Stimulated activated CD8-positive, alpha-beta memory T cell treated with anti-CD3 and anti-CD28 coated beads, Interleukin-15, amount 100 ng/mL, for 24 hours (primary cell): ENCODE measurements around the gene TAAR5.
"Not testable (repeated sequence)": the region's sequence is repeated elsewhere in the genome, so short reads cannot be mapped to it uniquely, and the experiment has no call there.

Experiments used
- DNase-seq: peaks from one replicate; pipeline ENCODE4 v3.0.0-alpha.2; 2020; ENCODE audit warnings: low read depth

TAAR5 gene

GRCh38 chr6:132589454-132589853 lies at the start of gene TAAR5:
TSS of gene TAAR5 (minus strand) at chr6:132589741. CDS start at chr6:132589686, 55 bp downstream.
- no peak for DNase-seq

GRCh38 chr6:132637135-132637534 lies 47.6 kb upstream of the TAAR5 start:
- not testable (repeated sequence) for DNase-seq

- not testable (repeated sequence) for DNase-seq
Observed at GRCh38 chr6:132635906-132636305, 46.4 kb upstream of the TAAR5 start.

GRCh38 chr6:132635288-132635687 lies 45.7 kb upstream of the TAAR5 start:
- DNase-seq, result not testable (repeated sequence)

- DNase-seq, result no peak
Observed at GRCh38 chr6:132634796-132635195, 45.3 kb upstream of the TAAR5 start.

GRCh38 chr6:132633362-132633761 lies 43.8 kb upstream of the TAAR5 start:
- no peak for DNase-seq

GRCh38 chr6:132624175-132624574 lies 34.6 kb upstream of the TAAR5 start, which contains the start of gene TAAR2:
TSS of gene TAAR2 (minus strand) at chr6:132624275. CDS start at chr6:132624275, 0 bp downstream.
- no peak for DNase-seq

- DNase-seq, result no peak
Observed at GRCh38 chr6:132623106-132623845, 33.7 kb upstream of the TAAR5 start.

- DNase-seq, result no peak
Observed at GRCh38 chr6:132616677-132617076, 27.1 kb upstream of the TAAR5 start.

GRCh38 chr6:132614554-132614953 lies 25.0 kb upstream of the TAAR5 start:
- DNase-seq, result no peak

- DNase-seq, result no peak
Observed at GRCh38 chr6:132612449-132613108, 23.0 kb upstream of the TAAR5 start.

GRCh38 chr6:132611616-132612015 lies 22.1 kb upstream of the TAAR5 start:
- DNase-seq, result no peak

- DNase-seq, result no peak
Observed at GRCh38 chr6:132607544-132608233, 18.1 kb upstream of the TAAR5 start.

GRCh38 chr6:132604635-132605152 lies 15.2 kb upstream of the TAAR5 start:
- no peak for DNase-seq

- not testable (repeated sequence) for DNase-seq
Observed at GRCh38 chr6:132600900-132601299, 11.4 kb upstream of the TAAR5 start.

- DNase-seq, result no peak
Observed at GRCh38 chr6:132598473-132598872, 8.9 kb upstream of the TAAR5 start.

GRCh38 chr6:132596201-132596600 lies 6.7 kb upstream of the TAAR5 start:
- no peak for DNase-seq

- DNase-seq, result no peak
Observed at GRCh38 chr6:132592855-132593254, 3.3 kb upstream of the TAAR5 start.

- no peak for DNase-seq
Observed at GRCh38 chr6:132590362-132590761, 821 bp upstream of the TAAR5 start.

- DNase-seq, result no peak
Observed at GRCh38 chr6:132587424-132587823, 2.1 kb downstream of the TAAR5 start.

GRCh38 chr6:132584698-132585097 lies 4.8 kb downstream of the TAAR5 start:
- DNase-seq, result no peak

GRCh38 chr6:132571774-132572173 lies 17.8 kb downstream of the TAAR5 start:
- DNase-seq, result no peak
